HEK293T (cell line): ENCODE measurements around the gene ZNF618.

Experiments
- CTCF ChIA-PET: fragments of 350-600 bp; formaldehyde crosslinking; extraction: SDS; loops from one replicate; lab custom pipeline; 2021; ENCODE audit warnings: antibody characterized with exemption, inconsistent platforms; lab: Yijun Ruan, JAX
- POLR2A ChIA-PET: fragments of 350-600 bp; formaldehyde crosslinking; extraction: SDS; loops from one replicate; lab custom pipeline; 2020; ENCODE audit warnings: antibody characterized with exemption, inconsistent platforms; lab: Yijun Ruan, JAX
- DNase-seq: peaks from one replicate; pipeline ENCODE4 v3.0.0; 2012; ENCODE audit warnings: mixed read lengths; ENCODE audit errors: extremely low spot score
- ARNT ChIP-seq: fragments of 450-650 bp; IDR thresholded peaks from 2 replicates; pipeline ENCODE4 v1.6.1; 2017; ENCODE audit warnings: mild to moderate bottlenecking
- BHLHE40 ChIP-seq: fragments of 450-650 bp; IDR thresholded peaks from 2 replicates; pipeline ENCODE4 v1.6.1; 2016; ENCODE audit warnings: mild to moderate bottlenecking, moderate library complexity, borderline replicate concordance
- CTBP1 ChIP-seq: fragments of 450-650 bp; IDR thresholded peaks from 2 replicates; pipeline ENCODE4 v1.6.1; 2016; ENCODE audit warnings: borderline replicate concordance
- ELF4 ChIP-seq: fragments of 450-650 bp; IDR thresholded peaks from 2 replicates; pipeline ENCODE4 v1.6.1; 2017; ENCODE audit warnings: antibody characterized with exemption
- FOXA1 ChIP-seq: fragments of 450-650 bp; IDR thresholded peaks from 2 replicates; pipeline ENCODE4 v1.6.1; 2016; ENCODE audit warnings: mild to moderate bottlenecking
- FOXK2 ChIP-seq: fragments of 450-650 bp; IDR thresholded peaks from 2 replicates; pipeline ENCODE4 v1.6.1; 2016; ENCODE audit warnings: mild to moderate bottlenecking
- FOXM1 ChIP-seq: fragments of 450-650 bp; IDR thresholded peaks from 2 replicates; pipeline ENCODE4 v1.6.1; 2017; ENCODE audit warnings: mild to moderate bottlenecking, borderline replicate concordance
- HDGF ChIP-seq: fragments of 450-650 bp; IDR thresholded peaks from 2 replicates; pipeline ENCODE4 v1.6.1; 2017; ENCODE audit warnings: antibody characterized with exemption, borderline replicate concordance
- L3MBTL2 ChIP-seq: fragments of 450-650 bp; conservative IDR thresholded peaks from 2 replicates; pipeline ENCODE4 v1.6.1; 2016; ENCODE audit warnings: mild to moderate bottlenecking
- LEF1 ChIP-seq: fragments of 450-650 bp; IDR thresholded peaks from 2 replicates; pipeline ENCODE4 v1.6.1; 2017; ENCODE audit warnings: mild to moderate bottlenecking, borderline replicate concordance
- NFRKB ChIP-seq: fragments of 450-650 bp; IDR thresholded peaks from 2 replicates; pipeline ENCODE4 v1.6.1; 2016; ENCODE audit warnings: mild to moderate bottlenecking, moderate library complexity
- SP1 ChIP-seq: fragments of 450-650 bp; IDR thresholded peaks from 2 replicates; pipeline ENCODE4 v1.6.1; 2017
- SUZ12 ChIP-seq: fragments of 450-650 bp; IDR thresholded peaks from 2 replicates; pipeline ENCODE4 v1.6.1; 2016; ENCODE audit warnings: mild to moderate bottlenecking
- TARDBP ChIP-seq: fragments of 450-650 bp; IDR thresholded peaks from 2 replicates; pipeline ENCODE4 v1.6.1; 2016
- ZNF384 ChIP-seq: fragments of 450-650 bp; IDR thresholded peaks from 2 replicates; pipeline ENCODE4 v1.6.1; 2016
- TF ChIP-seq, protein P1 (sequence below): fragments of 450-650 bp; IDR thresholded peaks from 2 replicates; pipeline ENCODE4 v1.6.1; 2016

ZNF618 gene

GRCh38 chr9:113988385-113989016 lies 112.4 kb downstream of the ZNF618 start:
- TF ChIP-seq SUZ12, result no peak
- no peak for TF ChIP-seq CTBP1
- no peak for TF ChIP-seq BHLHE40
- no peak for TF ChIP-seq ZNF384
- no peak for TF ChIP-seq FOXM1
- TF ChIP-seq FOXA1, result no peak
- TF ChIP-seq FOXK2, result no peak
- POLR2A ChIA-PET, result no interaction called here
- no peak for DNase-seq
- CTCF ChIA-PET, result no interaction called here

DNA sequence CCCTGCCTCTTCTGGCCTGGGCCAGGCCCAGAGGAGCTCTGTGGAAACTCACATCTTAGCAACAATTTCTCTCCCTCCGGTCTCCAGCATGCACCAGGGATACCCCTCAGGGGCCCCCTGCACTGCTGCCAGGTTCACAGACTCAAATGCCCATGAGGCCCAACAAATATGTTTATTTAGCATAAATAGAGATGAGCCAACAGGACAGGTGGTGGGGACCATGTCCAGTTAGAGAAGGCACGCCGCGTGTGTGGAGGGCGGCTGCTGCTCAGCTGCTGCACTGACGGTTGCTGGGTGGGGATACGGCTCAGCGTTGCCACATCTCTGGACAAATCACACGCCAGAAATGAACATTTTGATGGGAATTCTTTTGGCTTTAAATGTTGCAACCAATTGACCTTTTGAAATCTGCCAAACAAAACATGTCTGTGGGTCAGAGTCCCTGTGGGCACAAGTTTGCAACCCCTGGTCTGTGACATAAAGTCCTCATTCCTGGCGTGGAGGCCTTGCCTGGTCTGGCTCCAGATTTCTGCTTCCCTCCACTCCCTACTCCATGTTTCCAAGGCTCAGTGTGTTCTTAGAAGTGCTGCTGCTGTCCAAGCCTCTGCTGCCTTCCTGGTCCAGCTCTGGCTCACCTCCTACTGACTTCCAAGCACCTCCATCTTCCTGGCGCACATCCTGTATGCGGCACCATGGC lies 113.1 kb downstream of the ZNF618 start:
- no peak for DNase-seq
- CTCF ChIA-PET, result no interaction called here
- TF ChIP-seq L3MBTL2 (no peak), TARDBP (no peak), FOXM1 (no peak), SUZ12 (no peak), ARNT (no peak), ZNF384 (no peak), CTBP1 (no peak), BHLHE40 (no peak), ELF4 (no peak)
- POLR2A ChIA-PET, result no interaction called here

GRCh38 chr9:113989714-113990569 lies 113.8 kb downstream of the ZNF618 start:
- DNase-seq, result no peak
- ChIA-PET CTCF (no interaction called here), POLR2A (no interaction called here)
- no peak for TF ChIP-seq LEF1
- TF ChIP-seq BHLHE40, result no peak
- no peak for TF ChIP-seq SP1
- no peak for TF ChIP-seq SUZ12
- no peak for TF ChIP-seq ARNT
- TF ChIP-seq HDGF, result no peak
- no peak for TF ChIP-seq FOXA1
- TF ChIP-seq FOXK2, result no peak
- no peak for TF ChIP-seq FOXM1

DNA sequence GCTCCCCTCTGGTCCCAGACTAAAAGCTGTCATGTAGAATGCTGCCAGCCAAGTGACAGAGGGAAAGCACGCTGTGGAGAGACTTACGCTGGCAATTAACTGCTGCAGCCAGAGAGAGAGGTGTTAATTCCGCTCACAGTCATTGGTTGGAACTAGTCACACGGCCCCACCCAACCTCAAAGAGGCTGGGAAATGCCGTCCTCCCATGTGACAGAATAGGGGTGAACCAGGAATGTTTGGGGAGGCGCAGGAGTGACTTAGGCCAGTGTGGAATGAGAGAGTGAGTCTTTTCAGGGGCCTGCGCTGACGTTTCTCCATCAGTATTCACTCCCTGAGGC lies 114.4 kb downstream of the ZNF618 start:
- TF ChIP-seq SP1, result no peak
- TF ChIP-seq FOXM1, result no peak
- TF ChIP-seq SUZ12, result no peak
- no peak for TF ChIP-seq TARDBP
- no peak for TF ChIP-seq BHLHE40
- TF ChIP-seq, protein P1, sequence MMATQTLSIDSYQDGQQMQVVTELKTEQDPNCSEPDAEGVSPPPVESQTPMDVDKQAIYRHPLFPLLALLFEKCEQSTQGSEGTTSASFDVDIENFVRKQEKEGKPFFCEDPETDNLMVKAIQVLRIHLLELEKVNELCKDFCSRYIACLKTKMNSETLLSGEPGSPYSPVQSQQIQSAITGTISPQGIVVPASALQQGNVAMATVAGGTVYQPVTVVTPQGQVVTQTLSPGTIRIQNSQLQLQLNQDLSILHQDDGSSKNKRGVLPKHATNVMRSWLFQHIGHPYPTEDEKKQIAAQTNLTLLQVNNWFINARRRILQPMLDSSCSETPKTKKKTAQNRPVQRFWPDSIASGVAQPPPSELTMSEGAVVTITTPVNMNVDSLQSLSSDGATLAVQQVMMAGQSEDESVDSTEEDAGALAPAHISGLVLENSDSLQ, result no peak
- no peak for TF ChIP-seq ARNT
- no peak for TF ChIP-seq ZNF384
- TF ChIP-seq FOXK2, result no peak
- no peak for TF ChIP-seq NFRKB
- TF ChIP-seq LEF1, result no peak
- TF ChIP-seq L3MBTL2, result no peak
- no peak for TF ChIP-seq CTBP1
- TF ChIP-seq HDGF, result no peak
- no peak for TF ChIP-seq FOXA1
- TF ChIP-seq ELF4, result no peak
- no peak for DNase-seq
- POLR2A ChIA-PET, result no interaction called here
- CTCF ChIA-PET, result no interaction called here

- TF ChIP-seq ELF4, result no peak
- ChIA-PET CTCF (no interaction called here), POLR2A (no interaction called here)
Observed at GRCh38 chr9:113990975-113991471, 114.9 kb downstream of the ZNF618 start.

DNA sequence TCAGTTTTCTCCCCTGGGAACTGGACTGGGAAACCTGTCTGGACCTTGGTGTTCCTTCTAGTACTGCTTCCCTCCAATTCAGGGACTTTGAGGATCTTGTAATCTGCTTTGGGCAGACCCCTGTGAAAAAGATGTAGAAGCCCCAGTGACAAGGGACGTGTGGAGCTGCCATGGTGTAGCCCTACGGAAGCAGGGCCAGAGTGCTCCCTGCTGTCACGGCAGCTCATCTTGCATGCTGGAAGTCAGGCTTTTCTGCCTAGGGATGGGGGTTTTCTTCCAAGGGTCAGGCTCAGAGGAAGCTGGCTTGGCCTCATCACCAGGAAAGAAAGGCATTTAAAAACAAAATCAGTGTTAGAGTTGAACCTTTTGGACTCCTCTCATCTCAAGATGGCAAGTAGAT lies 115.6 kb downstream of the ZNF618 start:
- TF ChIP-seq ZNF384, result no peak
- no peak for TF ChIP-seq LEF1
- TF ChIP-seq SUZ12, result no peak
- no peak for TF ChIP-seq BHLHE40
- TF ChIP-seq NFRKB, result no peak
- TF ChIP-seq CTBP1, result no peak
- no peak for TF ChIP-seq ARNT
- TF ChIP-seq FOXK2, result no peak
- no peak for TF ChIP-seq TARDBP
- no peak for TF ChIP-seq HDGF
- no peak for TF ChIP-seq SP1
- TF ChIP-seq, protein P1, result no peak
- TF ChIP-seq ELF4, result no peak
- TF ChIP-seq FOXA1, result no peak
- no peak for TF ChIP-seq FOXM1
- no peak for TF ChIP-seq L3MBTL2
- ChIA-PET POLR2A (no interaction called here), CTCF (no interaction called here)
- DNase-seq, result no peak

More at GRCh38 chr9:113990975-113991471, 114.9 kb downstream of the ZNF618 start:
- DNase-seq, result no peak
